ENCODE data around the gene ANKRD42.

ANKRD42 gene
- long read RNA-seq, full-length matches to known transcripts, result 17 of 37 reads
- long read RNA-seq, partial matches to known transcripts, result 5 of 37 reads
- long read RNA-seq, other reads (novel, unspliced or antisense), result 15 of 37 reads

- DNase-seq (ENCODE audit: low read depth in 1 of 2, low spot score in 1 of 2), result peak; percentile 95 to 96
- Histone ChIP-seq H3K27ac (replicated peaks) (peak within 1 kb of the TSS; percentile 83), H3K27me3 (ENCODE audit: insufficient read depth, poor library complexity, severe bottlenecking) (no peaks in the 10 kb centered on the region), H3K4me3 (replicated peaks; ENCODE audit: insufficient read depth, low read length) (peak within 1 kb of the TSS; percentile 92)
- TF ChIP-seq GABPA (IDR thresholded peaks at IDR 0.05; ENCODE audit: low read depth), result peak; percentile 85
- TF ChIP-seq REST (IDR thresholded peaks at IDR 0.05; ENCODE audit: insufficient replicate concordance, low read depth), result no peak
- peak; percentile 45; the same call in 1 of the 2 replicates for TF ChIP-seq SPI1 (IDR thresholded peaks at IDR 0.05; ENCODE audit: borderline replicate concordance, low read depth)
- peak; percentile 74; the same call in 1 of the 2 replicates for TF ChIP-seq POLR2AphosphoS5 (IDR thresholded peaks at IDR 0.05; ENCODE audit: low read depth)
Observed at GRCh38 chr11:83193315-83194280, at the start of gene ANKRD42. Gene ANKRD42 (plus strand): TSS chr11:83193712. CDS start chr11:83194671, 959 bp downstream.

- no peak for DNase-seq (ENCODE audit: low read depth in 1 of 2, low spot score in 1 of 2)
- TF ChIP-seq GABPA (IDR thresholded peaks at IDR 0.05; ENCODE audit: low read depth), result no peak
- no peak for TF ChIP-seq REST (IDR thresholded peaks at IDR 0.05; ENCODE audit: insufficient replicate concordance, low read depth)
- TF ChIP-seq CTCF (IDR thresholded peaks at IDR 0.05; ENCODE audit: insufficient read depth, low read length), result no peak
- TF ChIP-seq SPI1 (IDR thresholded peaks at IDR 0.05; ENCODE audit: borderline replicate concordance, low read depth), result no peak
- TF ChIP-seq POLR2AphosphoS5 (IDR thresholded peaks at IDR 0.05; ENCODE audit: low read depth), result no peak
- no peaks in the 10 kb centered on the region for H3K27me3 ChIP-seq (ENCODE audit: insufficient read depth, poor library complexity, severe bottlenecking)
Observed at GRCh38 chr11:83147895-83148294, 45.6 kb upstream of the ANKRD42 start.

DNA sequence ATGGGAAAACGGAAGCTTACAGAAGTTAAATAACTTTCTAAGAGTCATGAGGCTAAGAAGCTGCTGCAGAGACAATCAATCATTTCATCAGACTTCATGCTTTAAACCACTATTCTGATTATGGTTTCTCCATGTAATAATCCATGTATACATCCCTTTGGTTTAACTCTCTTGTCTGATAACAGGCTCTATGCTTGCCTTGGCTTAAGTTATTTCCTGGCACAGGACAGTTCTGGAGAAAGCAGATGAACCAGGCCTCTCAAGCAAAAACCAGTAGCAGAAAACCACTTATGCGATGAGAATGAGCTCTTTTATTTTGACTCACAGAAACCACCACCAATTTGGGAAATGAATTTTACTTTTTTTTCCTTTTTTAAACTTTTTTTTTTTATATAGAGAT lies 43.1 kb upstream of the ANKRD42 start:
- no peak for DNase-seq (ENCODE audit: low read depth in 1 of 2, low spot score in 1 of 2)
- Histone ChIP-seq H3K27me3 (ENCODE audit: insufficient read depth, poor library complexity, severe bottlenecking) (no peaks in the 10 kb centered on the region), H3K27ac (replicated peaks) (no peak overlapping the region), H3K4me3 (replicated peaks; ENCODE audit: insufficient read depth, low read length) (no peak overlapping the region)
- no peak for TF ChIP-seq REST (IDR thresholded peaks at IDR 0.05; ENCODE audit: insufficient replicate concordance, low read depth)
- TF ChIP-seq POLR2AphosphoS5 (IDR thresholded peaks at IDR 0.05; ENCODE audit: low read depth), result no peak
- TF ChIP-seq GABPA (IDR thresholded peaks at IDR 0.05; ENCODE audit: low read depth), result no peak
- no peak for TF ChIP-seq CTCF (IDR thresholded peaks at IDR 0.05; ENCODE audit: insufficient read depth, low read length)
- no peak for TF ChIP-seq SPI1 (IDR thresholded peaks at IDR 0.05; ENCODE audit: borderline replicate concordance, low read depth)

More at GRCh38 chr11:83147895-83148294, 45.6 kb upstream of the ANKRD42 start:
- H3K4me3 ChIP-seq (replicated peaks; ENCODE audit: insufficient read depth, low read length), result no peak overlapping the region
- no peak overlapping the region for H3K27ac ChIP-seq (replicated peaks)
